HCT116 (cell line): ENCODE measurements around the gene ADGRG1.

Source experiments
- CEBPB ChIP-seq: IDR thresholded peaks from 2 replicates; pipeline ENCODE4 v1.6.1; 2012; ENCODE audit warnings: low read depth
- POLR2A ChIP-seq: IDR thresholded peaks from 2 replicates; pipeline ENCODE4 v1.7.0; 2011; ENCODE audit warnings: borderline replicate concordance; ENCODE audit not compliant: insufficient read depth, insufficient read length; ENCODE audit errors: extremely low read depth
- SP1 ChIP-seq: IDR thresholded peaks from 2 replicates; pipeline ENCODE4 v1.6.1; 2012; ENCODE audit warnings: low read depth
- SRF ChIP-seq: IDR thresholded peaks from 2 replicates; pipeline ENCODE4 v1.6.1; 2012; ENCODE audit warnings: low read depth
- TF ChIP-seq, protein P1 (sequence below), 3 experiments: fragments of 200-600 bp in 1 of 3; sonication (generic) in 1 of 3; IDR thresholded peaks in 2 of 3; conservative IDR thresholded peaks in 1 of 3; 2 replicates each; pipeline ENCODE4 v1.5.1; 2012 to 2017; ENCODE audit warnings: low read depth in 2 of 3, low read length in 2 of 3, antibody characterized with exemption in 1 of 3, borderline replicate concordance in 1 of 3, control low read depth in 1 of 3, mild to moderate bottlenecking in 1 of 3, mixed read lengths in 1 of 3, mixed run types in 1 of 3, moderate library complexity in 1 of 3; ENCODE audit not compliant: insufficient read depth in 1 of 3

GRCh38 chr16:57688987-57689761 is 60.7 kb downstream of the ADGRG1 start:
- TF ChIP-seq, protein P1, sequence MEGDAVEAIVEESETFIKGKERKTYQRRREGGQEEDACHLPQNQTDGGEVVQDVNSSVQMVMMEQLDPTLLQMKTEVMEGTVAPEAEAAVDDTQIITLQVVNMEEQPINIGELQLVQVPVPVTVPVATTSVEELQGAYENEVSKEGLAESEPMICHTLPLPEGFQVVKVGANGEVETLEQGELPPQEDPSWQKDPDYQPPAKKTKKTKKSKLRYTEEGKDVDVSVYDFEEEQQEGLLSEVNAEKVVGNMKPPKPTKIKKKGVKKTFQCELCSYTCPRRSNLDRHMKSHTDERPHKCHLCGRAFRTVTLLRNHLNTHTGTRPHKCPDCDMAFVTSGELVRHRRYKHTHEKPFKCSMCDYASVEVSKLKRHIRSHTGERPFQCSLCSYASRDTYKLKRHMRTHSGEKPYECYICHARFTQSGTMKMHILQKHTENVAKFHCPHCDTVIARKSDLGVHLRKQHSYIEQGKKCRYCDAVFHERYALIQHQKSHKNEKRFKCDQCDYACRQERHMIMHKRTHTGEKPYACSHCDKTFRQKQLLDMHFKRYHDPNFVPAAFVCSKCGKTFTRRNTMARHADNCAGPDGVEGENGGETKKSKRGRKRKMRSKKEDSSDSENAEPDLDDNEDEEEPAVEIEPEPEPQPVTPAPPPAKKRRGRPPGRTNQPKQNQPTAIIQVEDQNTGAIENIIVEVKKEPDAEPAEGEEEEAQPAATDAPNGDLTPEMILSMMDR (IDR thresholded peaks at IDR 0.05 in 2 of 3, conservative IDR thresholded peaks at IDR 0.05 in 1 of 3; ENCODE audit: borderline replicate concordance in 1 of 3, insufficient read depth in 1 of 3, low read depth in 2 of 3, low read length in 2 of 3) = no peak
- TF ChIP-seq CEBPB (no peak), SP1 (no peak), POLR2A (no peak), SRF (no peak)
